Ascending aorta (tissue), 2 donors: ENCODE data around the gene LARGE1. TPM values are rescaled to one million over a fixed set of nuclear protein-coding genes. Genes with fewer than 3 reads are reported as not detected.

Experiments used
- DNase-seq, 2 donors: peaks; one replicate each; pipeline ENCODE4 v3.0.0-alpha.2; 2019; ENCODE audit warnings: low spot score in 2 of 2
- H3K27ac ChIP-seq, 2 donors: fragments of 200-600 bp; sonication (generic); one replicate each; pipeline ENCODE4 v1.5.1; 2016 to 2017; ENCODE audit warnings: mild to moderate bottlenecking in 1 of 2
- H3K27me3 ChIP-seq: fragments of 200-600 bp; sonication (generic); one replicate; pipeline ENCODE4 v1.5.1; 2017
- H3K36me3 ChIP-seq, 2 donors: fragments of 200-600 bp; sonication (generic); one replicate each; pipeline ENCODE4 v1.5.1; 2016
- H3K4me1 ChIP-seq, 2 donors: fragments of 200-600 bp; sonication (generic); one replicate each; pipeline ENCODE4 v1.5.1; 2016 to 2017; ENCODE audit warnings: mild to moderate bottlenecking in 1 of 2
- H3K4me3 ChIP-seq, 2 donors: fragments of 200-600 bp; sonication (generic); one replicate each; pipeline ENCODE4 v1.5.1; 2016 to 2017; ENCODE audit warnings: mild to moderate bottlenecking in 1 of 2
- H3K9me3 ChIP-seq, 2 donors: fragments of 200-600 bp; sonication (generic); one replicate each; pipeline ENCODE4 v1.5.1; 2016
- intact Hi-C: fragments of 100-400 bp; cut with DNase I; formaldehyde crosslinking; loops from one replicate; pipeline ENCODE4 v1.15.1; 2023
- total RNA-seq: library from RNA; depleted of rRNA; stranded (reverse); fragments of >200 nt; gene quantifications from one replicate; pipeline ENCODE4 v1.1.0, GENCODE V29; 2016
- TF ChIP-seq, protein P1 (sequence below), 3 experiments: fragments of 200-600 bp in 2 of 3; fragments of 450-650 bp in 1 of 3; sonication (generic) in 2 of 3; IDR thresholded peaks; one replicate each; pipeline ENCODE4 v1.5.1; 2016 to 2019; ENCODE audit warnings: antibody characterized with exemption in 3 of 3, mild to moderate bottlenecking in 1 of 3, moderate library complexity in 1 of 3

LARGE1 gene
- total RNA-seq, 1 donor from 2014 or later: 40.6 TPM

DNA sequence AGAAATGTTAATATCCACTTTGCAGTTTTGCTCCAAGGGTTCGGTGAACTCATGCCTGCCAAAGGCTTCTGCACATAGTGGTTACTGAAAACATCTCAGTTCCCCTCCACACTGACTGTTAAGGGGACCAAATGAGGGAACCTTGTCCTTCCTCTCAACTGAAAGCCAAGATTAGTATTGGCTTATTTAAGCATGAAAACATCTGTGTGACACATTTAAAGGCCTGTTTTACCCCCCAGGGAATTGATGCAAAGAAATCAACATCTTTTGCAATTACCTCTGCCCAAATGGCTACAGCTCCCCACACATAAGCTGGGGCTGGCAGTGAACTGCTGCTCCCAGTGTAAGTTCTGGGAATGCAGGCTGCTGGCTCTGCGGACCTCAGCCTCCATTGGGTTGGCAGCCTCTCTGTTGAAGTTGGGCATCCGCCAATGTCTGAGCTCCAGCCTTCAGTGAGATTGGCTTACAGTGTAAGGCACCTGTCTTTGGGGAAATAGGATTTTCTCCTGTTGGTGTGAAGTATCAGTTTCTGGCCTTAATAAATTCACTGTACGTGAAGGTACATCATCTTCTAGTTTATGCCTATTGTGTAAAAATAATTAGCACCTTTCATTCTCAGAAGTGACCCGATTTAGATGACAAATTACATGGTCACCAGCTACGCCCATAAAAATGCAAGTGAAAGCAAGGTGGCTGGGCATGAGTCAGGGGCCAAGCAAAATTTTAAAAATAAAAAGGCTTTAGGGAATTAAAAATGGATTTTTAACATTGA lies 648.7 kb downstream of the LARGE1 start:
- peak; percentile 13 to 81 for DNase-seq
- H3K4me3 ChIP-seq: peak overlapping the region in 1 of 2 donors; percentile 31
- TF ChIP-seq, protein P1, sequence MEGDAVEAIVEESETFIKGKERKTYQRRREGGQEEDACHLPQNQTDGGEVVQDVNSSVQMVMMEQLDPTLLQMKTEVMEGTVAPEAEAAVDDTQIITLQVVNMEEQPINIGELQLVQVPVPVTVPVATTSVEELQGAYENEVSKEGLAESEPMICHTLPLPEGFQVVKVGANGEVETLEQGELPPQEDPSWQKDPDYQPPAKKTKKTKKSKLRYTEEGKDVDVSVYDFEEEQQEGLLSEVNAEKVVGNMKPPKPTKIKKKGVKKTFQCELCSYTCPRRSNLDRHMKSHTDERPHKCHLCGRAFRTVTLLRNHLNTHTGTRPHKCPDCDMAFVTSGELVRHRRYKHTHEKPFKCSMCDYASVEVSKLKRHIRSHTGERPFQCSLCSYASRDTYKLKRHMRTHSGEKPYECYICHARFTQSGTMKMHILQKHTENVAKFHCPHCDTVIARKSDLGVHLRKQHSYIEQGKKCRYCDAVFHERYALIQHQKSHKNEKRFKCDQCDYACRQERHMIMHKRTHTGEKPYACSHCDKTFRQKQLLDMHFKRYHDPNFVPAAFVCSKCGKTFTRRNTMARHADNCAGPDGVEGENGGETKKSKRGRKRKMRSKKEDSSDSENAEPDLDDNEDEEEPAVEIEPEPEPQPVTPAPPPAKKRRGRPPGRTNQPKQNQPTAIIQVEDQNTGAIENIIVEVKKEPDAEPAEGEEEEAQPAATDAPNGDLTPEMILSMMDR (IDR thresholded peaks at IDR 0.05): peak in 2 of 3 experiments; percentile 8 to 29
- H3K9me3 ChIP-seq: no peaks in the 10 kb centered on the region
- intact Hi-C loops: loop anchor here (2.0 kb wide), 1 partner anchor 23 kb away; no protein-coding TSS in a partner anchor
- no peaks in the 10 kb centered on the region for H3K27me3 ChIP-seq
- H3K36me3 ChIP-seq: peaks cover 0 to 3% of the 10 kb centered on the region in 2 donors
- H3K27ac ChIP-seq: peak overlapping the region in 1 of 2 donors; percentile 55
- peaks cover 5 to 7% of the 10 kb centered on the region in 2 donors for H3K4me1 ChIP-seq

DNA sequence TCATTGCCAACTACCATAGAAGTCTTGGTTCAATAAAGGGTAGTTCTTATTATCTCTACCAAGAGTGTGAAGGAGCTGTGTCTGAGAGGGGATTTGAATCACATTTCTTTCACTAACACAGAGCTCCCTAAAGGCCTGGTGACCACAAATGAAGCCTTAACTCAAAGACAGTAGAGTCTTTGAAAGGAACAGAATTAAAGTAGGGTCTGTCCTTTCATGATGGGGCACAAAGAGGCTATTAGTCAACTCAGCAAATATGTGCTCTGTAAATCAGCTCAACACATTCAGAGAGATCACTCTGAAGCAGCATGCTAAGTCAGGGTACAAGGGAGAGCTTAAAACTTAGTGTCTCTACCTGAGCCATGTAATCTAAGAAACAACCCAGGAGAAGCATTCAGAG lies 649.7 kb downstream of the LARGE1 start:
- Histone ChIP-seq H3K4me1 (peaks cover 5 to 7% of the 10 kb centered on the region in 2 donors), H3K4me3 (no peak overlapping the region), H3K27ac (no peak overlapping the region), H3K36me3 (peaks cover 0 to 3% of the 10 kb centered on the region in 2 donors), H3K9me3 (no peaks in the 10 kb centered on the region), H3K27me3 (no peaks in the 10 kb centered on the region)
- intact Hi-C loops: loop anchor here (2.0 kb wide), 1 partner anchor 22 kb away; no protein-coding TSS in a partner anchor
- TF ChIP-seq, protein P1 (IDR thresholded peaks at IDR 0.05): no peak
- DNase-seq: no peak

DNA sequence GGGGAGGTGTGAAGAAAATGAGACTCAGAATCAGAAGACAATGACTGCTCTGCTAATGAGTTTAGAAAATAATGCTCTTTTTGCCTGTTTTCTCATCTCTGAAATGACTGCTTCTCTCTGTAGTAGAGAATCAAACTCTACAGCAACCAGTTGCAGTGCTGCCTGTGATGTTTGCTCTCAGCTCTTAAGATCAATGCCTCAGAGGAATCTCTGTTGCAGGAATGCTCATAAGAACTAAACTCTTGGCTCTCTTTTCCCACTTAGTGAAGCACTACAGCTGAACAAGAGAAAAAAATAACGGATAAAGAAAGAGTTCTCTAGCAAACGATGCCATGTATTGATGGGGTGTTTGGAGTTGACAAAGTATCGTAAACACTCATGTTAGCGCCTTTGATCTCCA lies 658.6 kb downstream of the LARGE1 start:
- no peak overlapping the region for H3K4me3 ChIP-seq
- H3K27me3 ChIP-seq: no peaks in the 10 kb centered on the region
- no peaks in the 10 kb centered on the region for H3K9me3 ChIP-seq
- no peak for DNase-seq
- TF ChIP-seq, protein P1 (IDR thresholded peaks at IDR 0.05): no peak
- intact Hi-C loops: no loop called here
- no peak overlapping the region for H3K27ac ChIP-seq
- H3K36me3 ChIP-seq: no peaks in the 10 kb centered on the region
- H3K4me1 ChIP-seq: no peaks in the 10 kb centered on the region

DNA sequence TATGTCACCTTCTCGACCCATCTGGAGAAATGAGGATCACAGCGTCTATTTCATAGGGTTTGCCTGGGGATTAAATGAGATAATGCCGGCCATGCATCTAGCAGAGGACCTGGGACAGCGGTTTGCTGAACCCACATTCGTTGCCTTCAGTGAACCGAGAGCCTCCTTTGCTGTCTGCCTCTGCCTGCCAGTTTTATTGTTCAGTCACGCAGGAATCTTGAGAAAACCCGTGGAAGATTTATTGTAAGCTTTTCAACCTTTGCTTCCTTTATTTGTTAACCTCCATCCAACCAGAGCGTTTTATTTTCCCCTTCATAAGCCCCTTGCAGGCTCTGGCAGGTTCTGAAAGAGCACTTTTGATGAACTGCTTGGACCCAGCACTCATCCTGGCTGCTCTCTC lies 659.8 kb downstream of the LARGE1 start:
- intact Hi-C loops: no loop called here

DNA sequence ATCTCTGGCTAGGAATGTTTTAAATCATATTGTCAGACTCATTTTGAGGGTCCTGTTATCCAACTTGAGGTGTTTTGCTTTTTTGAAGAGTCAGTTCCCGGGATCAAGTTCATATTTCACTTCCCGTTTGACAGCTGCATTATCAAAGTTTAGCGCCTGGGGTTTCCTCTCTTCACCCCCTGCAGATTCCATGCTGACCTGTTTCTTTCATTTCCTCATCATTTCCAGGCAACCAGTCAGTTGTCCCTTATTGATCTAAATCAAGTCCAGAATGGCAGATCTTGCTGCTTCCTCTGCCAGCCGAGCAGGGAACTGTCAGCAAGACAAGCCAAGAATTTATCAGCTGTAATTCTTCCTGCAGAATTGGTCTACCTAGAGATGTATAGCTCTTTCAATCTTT lies 664.5 kb downstream of the LARGE1 start:
- Histone ChIP-seq H3K4me1 (no peaks in the 10 kb centered on the region), H3K9me3 (no peaks in the 10 kb centered on the region), H3K4me3 (no peak overlapping the region), H3K27me3 (no peaks in the 10 kb centered on the region), H3K36me3 (no peaks in the 10 kb centered on the region), H3K27ac (no peak overlapping the region)
- TF ChIP-seq, protein P1 (IDR thresholded peaks at IDR 0.05): no peak
- no peak for DNase-seq
- intact Hi-C loops: no loop called here

More for the DNA sequence above, 659.8 kb downstream of the LARGE1 start:
- Histone ChIP-seq H3K27ac (no peak overlapping the region), H3K4me1 (no peaks in the 10 kb centered on the region), H3K4me3 (no peak overlapping the region), H3K9me3 (no peaks in the 10 kb centered on the region), H3K36me3 (no peaks in the 10 kb centered on the region), H3K27me3 (no peaks in the 10 kb centered on the region)
- no peak for DNase-seq
- TF ChIP-seq, protein P1 (IDR thresholded peaks at IDR 0.05): no peak
